Measurements from ENCODE around the gene MOB2. TPM values are rescaled to one million over a fixed set of nuclear protein-coding genes. Genes with fewer than 3 reads are reported as not detected.

MOB2 gene
- total RNA-seq, 1 donor from 2014 or later: 26.9 TPM

- DNase-seq (ENCODE audit: low read depth): no peak
Measured at GRCh38 chr11:1478011-1478410, 8.6 kb downstream of the MOB2 start.

DNA sequence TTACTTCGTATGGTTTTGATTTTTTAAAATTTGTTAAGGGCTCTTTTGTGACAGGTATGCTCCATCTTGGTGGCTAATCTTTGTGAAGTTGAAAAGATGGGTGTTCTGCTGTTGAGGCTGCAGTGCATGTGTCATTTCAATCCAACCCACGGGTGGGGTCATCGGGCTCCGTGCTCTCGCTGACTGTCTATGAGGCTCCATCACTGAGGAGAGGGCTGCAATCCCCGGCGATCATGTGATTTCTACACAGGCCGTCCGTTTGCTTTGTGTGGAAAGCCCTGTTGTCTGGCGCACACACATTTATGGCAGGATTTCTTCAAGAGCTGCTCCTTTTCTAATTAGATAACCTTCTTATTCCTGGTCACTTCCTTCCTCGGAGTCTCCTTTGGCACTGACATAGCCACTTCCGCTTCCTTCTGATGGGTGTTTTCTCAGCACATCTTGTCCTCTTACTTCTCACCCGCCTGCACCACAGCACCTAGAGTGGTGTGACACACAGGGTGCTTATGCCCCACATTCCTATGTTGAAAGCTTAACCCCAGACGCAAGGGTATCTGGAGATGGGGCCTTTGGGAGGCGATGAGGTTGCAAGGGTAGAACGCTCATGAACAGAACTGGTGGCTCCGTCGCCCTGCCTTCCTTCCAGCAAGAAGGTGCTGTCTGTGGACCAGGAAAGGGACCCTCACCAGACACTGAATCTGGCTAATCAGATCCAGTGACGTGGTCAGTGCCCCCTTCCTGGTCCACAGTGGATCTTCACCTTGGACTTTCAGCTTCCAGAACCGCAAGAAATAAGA lies 9.4 kb downstream of the MOB2 start:
- no peak for TF ChIP-seq CTCF (conservative IDR thresholded peaks at IDR 0.05; ENCODE audit: low read depth, low read length)
- no peak for DNase-seq (ENCODE audit: low read depth)
- H3K4me3 ChIP-seq (ENCODE audit: low read depth, low read length): no peak overlapping the region

More at GRCh38 chr11:1478011-1478410, 8.6 kb downstream of the MOB2 start:
- TF ChIP-seq CTCF (conservative IDR thresholded peaks at IDR 0.05; ENCODE audit: low read depth, low read length): no peak
- no peak overlapping the region for H3K4me3 ChIP-seq (ENCODE audit: low read depth, low read length)

- DNase-seq (ENCODE audit: low read depth): no peak
Measured at GRCh38 chr11:1475841-1476240, 10.7 kb downstream of the MOB2 start.

GRCh38 chr11:1473786-1474185 lies 12.8 kb downstream of the MOB2 start:
- no peak for DNase-seq (ENCODE audit: low read depth)
- no peak overlapping the region for H3K4me3 ChIP-seq (ENCODE audit: low read depth, low read length)
- no peak for TF ChIP-seq CTCF (conservative IDR thresholded peaks at IDR 0.05; ENCODE audit: low read depth, low read length)

More at GRCh38 chr11:1475841-1476240, 10.7 kb downstream of the MOB2 start:
- no peak overlapping the region for H3K4me3 ChIP-seq (ENCODE audit: low read depth, low read length)
- TF ChIP-seq CTCF (conservative IDR thresholded peaks at IDR 0.05; ENCODE audit: low read depth, low read length): no peak

- no peak for TF ChIP-seq CTCF (conservative IDR thresholded peaks at IDR 0.05; ENCODE audit: low read depth, low read length)
- no peak overlapping the region for H3K4me3 ChIP-seq (ENCODE audit: low read depth, low read length)
- no peak for DNase-seq (ENCODE audit: low read depth)
Measured at GRCh38 chr11:1473011-1473628, 13.5 kb downstream of the MOB2 start.

DNA sequence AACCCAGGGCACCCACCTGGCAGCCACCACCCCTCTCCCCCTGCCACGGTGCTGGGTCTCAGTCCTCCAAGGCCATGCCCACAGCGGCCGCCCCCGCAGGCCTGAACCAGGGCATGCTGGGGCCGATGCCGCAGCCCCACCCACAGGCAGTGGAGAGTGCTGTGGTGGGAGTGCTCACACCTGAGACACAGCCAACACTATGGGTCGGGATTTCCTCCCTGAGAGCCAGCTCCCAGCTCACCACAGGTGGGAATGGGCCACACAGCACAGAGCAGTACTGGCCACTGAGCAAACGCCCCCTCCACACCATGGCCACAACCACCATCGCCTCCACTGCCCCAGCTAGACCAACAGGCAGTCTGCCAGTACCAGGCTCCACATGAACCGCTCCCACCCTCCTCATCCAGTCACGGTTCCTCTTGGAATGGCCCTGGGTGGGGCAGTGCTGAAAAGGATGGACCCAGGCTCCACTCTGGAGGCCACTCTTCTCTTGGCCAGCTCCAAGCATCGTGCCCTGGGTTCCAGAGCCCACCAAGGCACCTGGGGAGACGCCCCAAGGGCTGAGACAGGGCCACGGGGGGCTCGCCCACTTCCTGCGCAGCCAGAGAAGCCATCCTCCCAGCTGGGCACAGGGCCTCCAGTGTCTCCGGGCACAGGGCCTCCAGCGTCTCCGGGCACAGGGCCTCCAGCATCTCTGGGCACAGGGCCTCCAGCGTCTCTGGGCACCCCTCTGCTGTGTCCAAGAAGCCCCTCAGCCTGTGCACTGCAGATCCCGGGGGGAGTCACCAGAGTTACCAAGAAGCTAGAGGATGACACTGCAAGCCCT lies 14.2 kb downstream of the MOB2 start:
- TF ChIP-seq CTCF (conservative IDR thresholded peaks at IDR 0.05; ENCODE audit: low read depth, low read length): no peak
- DNase-seq (ENCODE audit: low read depth): no peak
- H3K4me3 ChIP-seq (ENCODE audit: low read depth, low read length): no peak overlapping the region
